ENCODE measurements around the gene APOBEC3H.
A peak's percentile ranks its signal among the peaks of the same experiment; 100 is the strongest.

APOBEC3H gene

DNA sequence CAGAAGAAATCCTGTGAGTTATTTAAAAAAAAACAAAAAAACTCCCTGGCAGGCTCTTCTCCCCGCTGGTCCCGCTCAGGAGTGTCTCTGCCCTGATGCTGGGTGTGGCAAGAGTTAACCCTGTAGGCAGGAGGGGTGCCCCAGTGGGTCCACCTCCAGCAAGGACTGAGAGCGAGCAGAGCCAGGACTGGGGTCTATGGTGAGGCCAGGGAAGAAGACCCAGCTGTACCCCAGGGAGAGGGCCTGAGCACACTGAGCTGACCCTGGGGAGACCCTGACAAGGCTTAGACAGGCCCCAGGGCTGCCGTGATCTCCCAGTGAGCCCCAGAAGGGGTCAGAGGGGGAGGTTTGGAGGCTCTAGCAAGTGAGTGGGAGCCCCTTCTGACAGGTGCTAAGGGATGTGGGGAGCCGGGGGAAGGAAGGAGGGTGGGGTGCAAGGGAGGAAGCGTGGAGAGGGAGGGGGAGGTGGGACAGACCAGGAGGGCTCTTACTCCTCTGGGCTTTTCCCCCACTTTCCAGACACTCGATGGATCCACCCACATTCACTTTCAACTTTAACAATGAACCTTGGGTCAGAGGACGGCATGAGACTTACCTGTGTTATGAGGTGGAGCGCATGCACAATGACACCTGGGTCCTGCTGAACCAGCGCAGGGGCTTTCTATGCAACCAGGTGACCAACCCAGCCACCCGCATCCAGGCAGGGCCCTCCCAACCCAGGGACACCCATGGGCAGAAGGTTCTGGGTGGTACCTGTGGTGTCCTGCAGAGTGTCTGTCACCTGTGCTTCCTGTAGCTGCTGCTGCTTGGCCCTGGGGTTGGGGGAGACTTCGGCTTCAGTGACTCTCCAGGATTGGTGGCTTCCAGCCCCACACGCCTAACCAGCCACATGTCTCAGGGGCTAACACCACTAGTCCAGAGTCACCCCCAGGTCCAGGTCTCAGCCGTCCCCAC is 13.6 kb upstream of the APOBEC3H start:
- Histone ChIP-seq H3K27me3 (ENCODE audit: control insufficient read depth in 1 of 2, insufficient read depth in 2 of 2, low read length in 2 of 2) (no peaks in the 10 kb centered on the region), H3K9me3 (ENCODE audit: control insufficient read depth in 2 of 2, low read length in 2 of 2) (no peaks in the 10 kb centered on the region), H3K9ac (ENCODE audit: low read length in 2 of 2) (no peak overlapping the region), H3K4me1 (ENCODE audit: control insufficient read depth, insufficient read depth, low read length) (peaks cover 8% of the 10 kb centered on the region), H3K4me3 (ENCODE audit: low read length in 2 of 2) (no peak overlapping the region), H3K36me3 (ENCODE audit: control insufficient read depth in 2 of 2, insufficient read depth in 2 of 2, low read length in 2 of 2) (peaks cover 0 to 2% of the 10 kb centered on the region in 2 donors), H3K27ac (ENCODE audit: low read length) (no peak overlapping the region)

DNA sequence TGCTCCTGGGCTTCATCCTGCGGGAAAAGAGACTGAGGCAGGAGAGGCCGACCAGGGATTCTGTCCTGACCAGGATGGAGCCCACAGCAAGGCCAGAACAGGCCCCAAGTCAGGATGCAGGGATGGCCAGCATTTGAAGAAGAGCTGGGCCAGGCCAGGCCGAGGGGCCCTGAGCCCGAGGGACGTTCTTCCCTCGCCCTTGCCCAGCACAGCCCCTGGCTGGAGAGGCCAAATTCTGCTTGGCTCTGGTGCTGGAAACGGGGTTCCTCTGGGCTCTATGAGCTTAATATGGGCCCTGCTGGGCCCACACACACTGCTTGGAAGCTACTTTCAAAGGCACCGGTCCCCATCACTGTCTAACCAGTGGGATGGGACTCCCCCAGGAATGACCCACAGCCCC is 12.4 kb upstream of the APOBEC3H start:
- H3K27me3 ChIP-seq (ENCODE audit: control insufficient read depth in 1 of 2, insufficient read depth in 2 of 2, low read length in 2 of 2) = no peaks in the 10 kb centered on the region
- peaks cover 8% of the 10 kb centered on the region for H3K4me1 ChIP-seq (ENCODE audit: control insufficient read depth, insufficient read depth, low read length)
- H3K4me3 ChIP-seq (ENCODE audit: low read length in 2 of 2) = no peak overlapping the region

DNA sequence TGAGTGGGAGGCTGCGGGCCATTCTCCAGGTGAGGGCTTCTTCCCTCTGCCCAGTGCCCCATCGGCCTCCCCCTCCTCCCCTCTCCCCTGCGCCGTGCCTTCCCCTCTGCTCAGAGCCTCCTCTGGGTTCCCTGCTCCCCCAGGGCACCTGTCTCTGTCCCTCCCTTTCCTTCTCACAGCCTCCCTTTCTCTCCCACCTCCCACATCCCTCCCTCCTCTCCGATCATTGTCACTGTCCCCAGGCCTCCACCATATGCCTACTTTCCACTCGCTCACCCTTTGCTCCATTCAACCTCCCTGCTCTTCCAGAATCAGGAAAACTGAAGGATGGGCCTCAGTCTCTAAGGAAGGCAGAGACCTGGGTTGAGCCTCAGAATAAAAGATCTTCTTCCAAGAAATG is 9.9 kb upstream of the APOBEC3H start:
- Histone ChIP-seq H3K4me3 (ENCODE audit: low read length in 2 of 2) (no peak overlapping the region), H3K36me3 (ENCODE audit: control insufficient read depth in 2 of 2, insufficient read depth in 2 of 2, low read length in 2 of 2) (no peaks in the 10 kb centered on the region), H3K27ac (ENCODE audit: low read length) (no peak overlapping the region), H3K4me1 (ENCODE audit: control insufficient read depth, insufficient read depth, low read length) (peaks cover 8% of the 10 kb centered on the region), H3K27me3 (ENCODE audit: control insufficient read depth in 1 of 2, insufficient read depth in 2 of 2, low read length in 2 of 2) (no peaks in the 10 kb centered on the region), H3K9me3 (ENCODE audit: control insufficient read depth in 2 of 2, low read length in 2 of 2) (no peaks in the 10 kb centered on the region), H3K9ac (ENCODE audit: low read length in 2 of 2) (no peak overlapping the region)

More for the DNA sequence above, 12.4 kb upstream of the APOBEC3H start:
- no peak overlapping the region for H3K9ac ChIP-seq (ENCODE audit: low read length in 2 of 2)
- no peaks in the 10 kb centered on the region for H3K9me3 ChIP-seq (ENCODE audit: control insufficient read depth in 2 of 2, low read length in 2 of 2)
- no peak overlapping the region for H3K27ac ChIP-seq (ENCODE audit: low read length)
- H3K36me3 ChIP-seq (ENCODE audit: control insufficient read depth in 2 of 2, insufficient read depth in 2 of 2, low read length in 2 of 2) = peaks cover 0 to 2% of the 10 kb centered on the region in 2 donors

DNA sequence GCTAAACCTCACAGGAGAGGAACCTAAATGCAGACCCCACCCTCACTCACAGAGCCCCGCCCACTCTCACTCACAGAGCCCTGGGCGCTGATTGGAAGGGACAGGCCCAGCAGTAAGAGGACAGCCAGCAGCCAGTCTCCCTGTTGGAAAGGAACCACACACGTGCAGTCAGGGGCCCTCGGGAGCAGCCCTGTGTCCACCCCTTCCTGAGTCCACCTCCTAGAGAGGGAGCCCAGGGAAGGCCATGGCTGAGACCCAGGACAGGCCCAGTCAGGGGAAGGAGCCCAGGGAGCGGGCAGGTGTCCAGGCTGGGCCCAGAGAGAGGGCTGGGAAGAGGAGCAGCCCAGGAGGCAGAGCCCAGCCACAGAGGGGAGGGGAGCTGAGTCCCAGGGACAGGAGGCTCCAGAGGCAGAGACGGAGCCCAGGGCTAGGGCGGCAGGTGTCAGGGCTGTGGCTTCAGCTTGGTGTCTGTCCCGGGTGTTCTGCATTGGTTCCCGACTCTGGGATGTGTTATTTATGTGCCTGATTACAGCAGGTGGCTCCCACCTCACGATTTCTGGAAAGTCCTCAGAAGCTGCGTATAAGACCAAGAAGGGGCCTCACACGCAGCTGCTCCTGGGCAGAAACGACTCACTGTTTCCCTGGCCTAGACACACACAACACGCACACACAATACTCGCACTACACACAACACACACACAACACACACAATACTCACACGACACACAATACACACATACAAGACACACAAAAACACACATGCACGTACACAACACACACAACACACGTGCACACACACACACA is 9.0 kb upstream of the APOBEC3H start:
- no peaks in the 10 kb centered on the region for H3K27me3 ChIP-seq (ENCODE audit: control insufficient read depth in 1 of 2, insufficient read depth in 2 of 2, low read length in 2 of 2)
- peak overlapping the region in 1 of 2 donors; percentile 29 for H3K9ac ChIP-seq (ENCODE audit: low read length in 2 of 2)
- H3K36me3 ChIP-seq (ENCODE audit: control insufficient read depth in 2 of 2, insufficient read depth in 2 of 2, low read length in 2 of 2) = no peaks in the 10 kb centered on the region
- H3K9me3 ChIP-seq (ENCODE audit: control insufficient read depth in 2 of 2, low read length in 2 of 2) = no peaks in the 10 kb centered on the region
- no peak overlapping the region for H3K27ac ChIP-seq (ENCODE audit: low read length)
- H3K4me3 ChIP-seq (ENCODE audit: low read length in 2 of 2) = no peak overlapping the region
- peaks cover 8% of the 10 kb centered on the region for H3K4me1 ChIP-seq (ENCODE audit: control insufficient read depth, insufficient read depth, low read length)

DNA sequence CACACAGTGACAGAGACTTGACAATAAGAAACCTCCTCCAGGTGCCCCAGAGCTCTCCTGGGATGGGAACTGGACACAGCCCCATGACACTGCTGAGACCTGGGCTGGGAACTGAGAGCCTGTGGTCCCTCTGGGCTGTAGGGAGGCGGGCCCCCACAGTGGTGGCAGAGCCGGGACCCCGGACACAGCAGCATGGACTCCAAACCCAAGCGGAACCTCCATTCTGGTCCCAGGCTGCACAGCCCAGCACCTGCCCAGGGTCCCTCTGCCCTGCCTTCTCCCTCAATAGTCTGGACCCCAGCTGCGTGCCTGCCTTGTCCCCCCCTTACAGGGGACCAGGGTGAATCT is 8.4 kb upstream of the APOBEC3H start:
- Histone ChIP-seq H3K9me3 (ENCODE audit: control insufficient read depth in 2 of 2, low read length in 2 of 2) (no peaks in the 10 kb centered on the region), H3K27ac (ENCODE audit: low read length) (no peak overlapping the region), H3K36me3 (ENCODE audit: control insufficient read depth in 2 of 2, insufficient read depth in 2 of 2, low read length in 2 of 2) (no peaks in the 10 kb centered on the region), H3K4me1 (ENCODE audit: control insufficient read depth, insufficient read depth, low read length) (peaks cover 8% of the 10 kb centered on the region), H3K9ac (ENCODE audit: low read length in 2 of 2) (no peak overlapping the region), H3K27me3 (ENCODE audit: control insufficient read depth in 1 of 2, insufficient read depth in 2 of 2, low read length in 2 of 2) (no peaks in the 10 kb centered on the region), H3K4me3 (ENCODE audit: low read length in 2 of 2) (no peak overlapping the region)

DNA sequence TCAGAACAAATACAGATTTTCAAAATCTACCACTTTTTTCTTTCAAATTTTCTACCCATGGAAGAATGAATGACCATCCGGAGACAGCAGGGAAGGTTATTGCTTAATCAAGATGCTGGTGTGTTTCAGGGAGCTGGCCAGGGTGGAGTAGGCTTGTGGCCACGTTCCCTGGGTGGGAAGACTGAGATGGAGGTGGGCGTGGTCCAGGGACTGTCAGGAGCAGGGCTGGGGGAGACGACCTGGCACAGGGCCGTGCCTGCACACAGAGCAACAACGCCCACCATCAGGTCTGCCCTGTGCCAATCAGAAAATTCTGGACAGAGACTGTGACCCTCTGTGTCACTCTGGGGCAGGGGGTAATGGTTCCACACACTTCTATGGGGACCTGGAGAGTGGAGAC is 7.1 kb upstream of the APOBEC3H start:
- Histone ChIP-seq H3K36me3 (ENCODE audit: control insufficient read depth in 2 of 2, insufficient read depth in 2 of 2, low read length in 2 of 2) (no peaks in the 10 kb centered on the region), H3K4me3 (ENCODE audit: low read length in 2 of 2) (no peak overlapping the region), H3K9ac (ENCODE audit: low read length in 2 of 2) (no peak overlapping the region), H3K4me1 (ENCODE audit: control insufficient read depth, insufficient read depth, low read length) (peaks cover 8% of the 10 kb centered on the region), H3K9me3 (ENCODE audit: control insufficient read depth in 2 of 2, low read length in 2 of 2) (no peaks in the 10 kb centered on the region), H3K27me3 (ENCODE audit: control insufficient read depth in 1 of 2, insufficient read depth in 2 of 2, low read length in 2 of 2) (no peaks in the 10 kb centered on the region), H3K27ac (ENCODE audit: low read length) (no peak overlapping the region)

DNA sequence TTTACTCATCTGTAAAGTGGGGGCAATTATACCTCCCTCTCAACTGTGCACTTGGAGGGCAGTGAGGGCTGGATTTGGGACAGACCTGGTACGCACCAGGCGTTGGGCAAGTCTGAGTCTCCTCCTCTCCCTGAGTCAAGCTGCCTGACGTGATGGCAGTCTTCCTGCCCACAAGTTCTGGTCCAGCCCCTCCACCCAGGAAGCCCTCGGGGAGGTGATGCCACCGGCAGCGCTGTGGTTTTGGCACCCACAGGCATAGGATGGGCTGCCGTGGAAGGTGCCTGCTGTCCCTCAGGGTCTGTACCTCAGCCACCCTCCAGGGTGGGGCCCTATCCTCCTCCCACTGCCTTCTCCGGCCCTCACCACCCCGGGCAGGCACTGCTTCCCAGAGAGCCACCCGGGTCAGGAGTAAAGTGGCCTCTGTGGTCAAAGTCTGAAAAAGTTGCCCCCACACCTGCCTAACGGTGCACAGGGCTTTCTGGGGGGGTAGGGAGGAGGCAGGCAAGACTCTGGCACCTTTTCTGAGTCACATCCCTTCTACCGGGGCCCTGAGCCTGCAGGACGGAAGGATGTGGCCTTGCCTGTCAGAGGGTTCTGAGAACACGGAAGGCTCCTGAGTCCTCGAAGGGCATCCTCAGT is 6.5 kb upstream of the APOBEC3H start:
- no peaks in the 10 kb centered on the region for H3K36me3 ChIP-seq (ENCODE audit: control insufficient read depth in 2 of 2, insufficient read depth in 2 of 2, low read length in 2 of 2)
- peaks cover 8% of the 10 kb centered on the region for H3K4me1 ChIP-seq (ENCODE audit: control insufficient read depth, insufficient read depth, low read length)
- H3K9me3 ChIP-seq (ENCODE audit: control insufficient read depth in 2 of 2, low read length in 2 of 2) = no peaks in the 10 kb centered on the region
- no peak overlapping the region for H3K27ac ChIP-seq (ENCODE audit: low read length)
- no peaks in the 10 kb centered on the region for H3K27me3 ChIP-seq (ENCODE audit: control insufficient read depth in 1 of 2, insufficient read depth in 2 of 2, low read length in 2 of 2)
- H3K4me3 ChIP-seq (ENCODE audit: low read length in 2 of 2) = no peak overlapping the region
- H3K9ac ChIP-seq (ENCODE audit: low read length in 2 of 2) = no peak overlapping the region

DNA sequence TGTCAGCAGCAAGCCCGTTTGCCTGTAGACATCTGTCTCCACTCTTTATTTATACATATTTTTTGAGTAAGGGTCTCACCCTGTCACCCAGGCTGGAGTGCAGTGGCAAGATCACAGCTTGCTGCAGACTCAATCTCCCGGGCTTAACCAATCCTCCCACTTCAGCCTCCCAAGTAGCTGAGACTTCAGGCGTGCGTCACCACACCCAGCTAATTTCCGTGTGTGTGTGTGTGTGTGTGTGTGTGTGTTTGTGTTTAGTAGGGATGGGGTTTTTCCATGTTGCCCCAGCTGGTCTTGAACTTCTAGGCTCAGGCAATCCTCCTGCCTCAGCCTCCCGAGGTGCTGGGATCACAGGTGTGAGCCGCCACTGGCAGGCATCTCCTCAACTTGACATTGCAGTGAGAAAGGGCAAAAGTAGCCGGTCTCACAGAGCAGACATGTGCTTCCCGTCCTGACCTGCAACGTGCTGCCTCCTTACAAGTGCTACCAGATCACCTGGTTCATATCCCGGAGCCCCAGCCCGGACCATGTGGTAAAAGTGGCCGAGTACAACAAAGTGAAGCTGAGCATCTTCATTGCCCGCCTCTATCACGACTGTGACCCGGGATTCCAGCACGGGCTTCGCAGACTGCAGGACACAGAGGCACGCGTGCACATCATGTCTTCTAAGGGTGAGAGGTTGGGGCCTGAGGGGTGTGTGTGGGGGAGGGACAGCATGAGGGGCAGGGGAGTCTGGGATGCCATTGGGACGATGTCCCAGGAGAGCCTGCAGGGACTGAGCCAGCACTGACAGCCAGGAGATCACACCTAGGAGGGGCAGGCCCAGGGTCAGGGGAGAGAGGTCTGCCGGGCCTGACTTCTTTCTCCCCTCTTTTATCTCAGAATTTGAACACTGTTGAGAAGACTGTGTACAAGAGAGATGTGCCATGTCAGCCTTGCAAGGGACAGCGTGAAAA is 5.6 kb upstream of the APOBEC3H start:
- Histone ChIP-seq H3K4me1 (ENCODE audit: control insufficient read depth, insufficient read depth, low read length) (peaks cover 8% of the 10 kb centered on the region), H3K4me3 (ENCODE audit: low read length in 2 of 2) (no peak overlapping the region), H3K36me3 (ENCODE audit: control insufficient read depth in 2 of 2, insufficient read depth in 2 of 2, low read length in 2 of 2) (no peaks in the 10 kb centered on the region), H3K27ac (ENCODE audit: low read length) (no peak overlapping the region), H3K9me3 (ENCODE audit: control insufficient read depth in 2 of 2, low read length in 2 of 2) (no peaks in the 10 kb centered on the region), H3K9ac (ENCODE audit: low read length in 2 of 2) (no peak overlapping the region), H3K27me3 (ENCODE audit: control insufficient read depth in 1 of 2, insufficient read depth in 2 of 2, low read length in 2 of 2) (no peaks in the 10 kb centered on the region)

DNA sequence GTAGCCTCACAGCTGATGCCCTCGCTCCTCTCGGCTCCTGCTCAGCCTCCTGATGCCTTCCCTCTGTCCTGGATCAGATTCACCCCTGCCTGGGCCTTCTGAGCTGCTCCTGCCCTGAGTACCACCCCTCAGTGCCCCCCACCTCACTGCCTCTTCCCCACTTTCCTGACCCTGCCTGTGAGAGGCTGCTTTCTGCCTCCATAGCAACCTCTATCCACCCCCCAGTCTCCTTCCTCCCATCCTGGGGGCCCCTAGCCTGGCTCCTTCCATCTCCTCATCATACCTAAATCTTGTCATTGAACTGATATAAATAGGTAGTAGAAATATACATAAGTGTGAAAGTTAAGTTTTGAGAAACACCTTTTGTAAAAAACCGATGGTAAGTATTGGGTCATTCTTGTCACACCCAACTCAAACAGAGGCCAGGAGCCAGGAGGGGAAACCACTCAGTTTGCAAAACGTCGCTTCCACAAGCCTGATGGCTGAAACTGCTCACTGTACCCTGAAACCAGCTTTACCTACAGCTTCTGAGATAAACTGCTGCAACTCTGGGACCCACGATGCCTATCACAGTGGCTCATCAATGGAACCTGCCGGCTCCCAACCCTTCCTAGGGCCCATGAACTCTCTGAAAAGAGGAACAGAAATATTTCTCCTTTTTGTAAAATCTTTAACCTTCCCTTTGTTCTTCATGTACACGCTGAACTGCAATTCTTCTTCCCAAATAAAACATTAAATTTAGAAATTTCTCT is 4.8 kb upstream of the APOBEC3H start:
- Histone ChIP-seq H3K27me3 (ENCODE audit: control insufficient read depth in 1 of 2, insufficient read depth in 2 of 2, low read length in 2 of 2) (no peaks in the 10 kb centered on the region), H3K27ac (ENCODE audit: low read length) (no peak overlapping the region), H3K4me3 (ENCODE audit: low read length in 2 of 2) (no peak overlapping the region), H3K36me3 (ENCODE audit: control insufficient read depth in 2 of 2, insufficient read depth in 2 of 2, low read length in 2 of 2) (no peaks in the 10 kb centered on the region), H3K9ac (ENCODE audit: low read length in 2 of 2) (no peak overlapping the region), H3K9me3 (ENCODE audit: control insufficient read depth in 2 of 2, low read length in 2 of 2) (no peaks in the 10 kb centered on the region), H3K4me1 (ENCODE audit: control insufficient read depth, insufficient read depth, low read length) (peaks cover 9% of the 10 kb centered on the region)

Measured in stomach smooth muscle (tissue), 2 donors.